ENCODE data around the gene NSL1.

NSL1 gene

GRCh38 chr1:212703991-212704564 lies 87.5 kb downstream of the NSL1 start:
- DNase-seq (ENCODE audit: low spot score) = no peak

- DNase-seq (ENCODE audit: low spot score) = no peak
These were observed 88.9 kb downstream of the NSL1 start for GRCh38 chr1:212702672-212703071.

DNA sequence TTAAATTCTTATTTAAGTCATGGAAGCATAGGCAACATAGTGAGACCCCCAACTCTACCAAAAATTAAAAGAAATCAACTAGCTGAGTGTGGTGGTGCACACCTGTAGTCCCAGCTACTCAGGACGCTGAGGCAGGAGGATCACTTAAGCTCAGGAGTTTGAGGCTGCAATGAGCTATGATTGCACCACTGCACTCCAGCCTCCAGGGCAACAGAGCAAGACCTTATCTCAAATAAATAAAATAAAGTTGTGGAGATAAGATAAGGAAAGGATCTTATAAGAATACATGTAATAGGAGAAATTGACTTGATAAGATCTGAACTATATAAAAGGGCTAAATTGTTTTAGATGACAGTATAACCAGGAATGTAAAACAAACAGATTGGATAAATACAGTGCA lies 89.7 kb downstream of the NSL1 start:
- DNase-seq (ENCODE audit: low spot score) = no peak

GRCh38 chr1:212700892-212701819 lies 90.4 kb downstream of the NSL1 start:
- DNase-seq (ENCODE audit: low spot score) = peak; percentile 38

DNA sequence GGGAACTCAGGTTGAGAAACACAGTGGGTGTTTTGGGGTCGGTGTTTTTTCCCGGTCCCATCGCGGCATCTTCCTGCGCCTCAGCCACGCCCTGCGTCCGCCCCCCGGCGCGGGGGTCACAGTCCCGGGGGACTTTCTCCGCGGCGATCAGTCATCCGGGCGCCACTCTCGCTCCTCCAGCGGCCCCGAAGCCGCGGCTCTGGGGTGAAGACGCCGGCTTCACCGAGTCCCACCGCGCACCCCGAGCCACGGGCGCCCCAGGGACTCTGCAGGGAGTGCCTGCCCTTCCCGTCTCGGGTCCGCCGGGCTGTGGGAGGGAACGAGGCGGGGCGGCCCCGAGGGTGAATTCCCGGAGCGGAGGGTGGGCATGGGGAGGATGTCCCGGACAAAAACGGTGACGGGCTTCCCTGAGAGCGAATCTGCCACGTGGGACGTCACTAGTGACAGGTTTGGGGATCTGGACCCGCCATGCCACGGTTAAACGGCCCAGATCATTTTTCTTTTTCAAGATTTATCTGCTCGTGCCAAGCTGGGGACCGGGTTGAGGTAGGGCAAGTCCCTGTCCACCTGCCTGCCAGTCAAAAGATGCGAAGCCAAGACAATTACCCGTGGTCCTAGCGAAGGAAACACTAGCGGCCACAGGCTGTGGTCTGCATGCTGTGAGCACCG lies 91.2 kb downstream of the NSL1 start:
- DNase-seq (ENCODE audit: low spot score) = no peak

GRCh38 chr1:212699625-212700222 lies 91.9 kb downstream of the NSL1 start, which contains the start of gene BATF3:
BATF3 (minus strand) TSS chr1:212699840; CDS start chr1:212699762, 78 bp downstream.
- DNase-seq (ENCODE audit: low spot score) = peak; percentile 39

DNA sequence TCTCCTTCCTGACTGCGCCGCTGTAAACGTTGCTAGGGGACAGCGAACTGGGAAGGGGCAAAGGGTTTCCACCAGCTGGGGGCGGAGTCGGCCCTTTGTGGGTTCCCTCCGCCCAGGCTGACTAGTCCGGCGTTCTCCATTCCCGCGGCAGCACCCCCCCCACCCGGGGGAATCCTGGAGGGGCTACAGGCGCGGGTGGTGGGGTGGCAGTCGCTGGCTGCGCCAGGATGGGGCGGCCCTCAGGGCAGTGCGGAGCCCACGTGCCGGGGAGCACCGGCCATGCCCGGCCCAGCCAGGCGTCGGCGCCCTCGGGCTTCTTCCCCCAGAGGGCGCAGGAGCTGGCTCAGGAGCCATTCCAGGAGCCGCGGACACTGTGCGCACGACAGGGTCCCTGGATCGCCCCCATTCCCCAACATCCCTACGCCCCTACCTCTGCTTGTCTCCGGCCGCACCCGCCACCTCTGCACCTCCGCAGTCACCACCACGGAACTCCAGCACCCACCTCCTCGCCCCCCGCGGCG lies 92.4 kb downstream of the NSL1 start:
- DNase-seq (ENCODE audit: low spot score) = peak; percentile 62

- DNase-seq (ENCODE audit: low spot score) = no peak
These were observed 93.0 kb downstream of the NSL1 start for GRCh38 chr1:212698467-212699103.

- no peak for DNase-seq (ENCODE audit: low spot score)
These were observed 94.8 kb downstream of the NSL1 start for GRCh38 chr1:212696721-212697331.

DNA sequence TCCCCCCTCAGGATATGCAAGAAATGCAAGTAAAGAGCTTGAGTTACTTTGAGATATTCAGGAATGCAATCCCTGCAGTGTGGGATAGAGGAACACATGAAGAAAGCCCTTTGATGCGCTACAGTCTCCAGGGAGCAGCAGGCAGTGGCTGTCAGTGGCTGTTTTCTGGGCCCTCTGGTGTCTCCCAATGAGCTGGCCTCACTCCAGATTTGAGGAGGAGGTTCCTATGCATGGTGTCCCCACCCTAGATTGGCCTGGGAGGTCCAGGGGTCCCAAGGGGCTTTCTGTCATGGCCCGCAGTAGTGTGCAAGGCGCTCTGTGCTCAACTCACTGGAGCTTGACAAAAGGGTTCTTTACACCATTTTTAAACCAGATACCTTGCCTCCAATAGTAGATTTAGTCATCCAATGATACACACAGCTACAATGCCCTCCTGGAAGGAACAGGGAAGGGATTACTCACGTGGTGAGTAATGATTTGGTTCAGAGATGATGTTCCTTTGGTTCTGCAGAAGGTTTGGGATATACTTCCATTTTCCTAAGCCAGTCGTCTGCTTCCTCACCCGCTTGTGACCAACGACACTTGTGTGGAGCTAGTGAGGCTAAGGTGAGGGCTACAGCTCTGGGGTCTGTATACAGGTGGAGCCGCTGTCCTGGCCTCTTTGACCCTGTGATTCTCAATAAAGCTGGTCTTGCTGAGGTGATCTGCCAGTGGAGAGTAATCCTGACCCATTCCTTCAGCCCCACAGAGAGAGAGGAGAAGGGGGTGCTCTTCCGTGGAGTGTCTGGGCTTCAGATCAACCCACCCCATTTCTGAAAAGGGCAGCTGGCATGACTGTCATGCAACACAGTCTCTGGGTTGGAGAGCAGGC lies 98.6 kb downstream of the NSL1 start:
- no peak for DNase-seq (ENCODE audit: low spot score)

GRCh38 chr1:212691561-212692071 lies 100.0 kb downstream of the NSL1 start:
- DNase-seq (ENCODE audit: low spot score) = no peak

GRCh38 chr1:212690816-212691403 lies 100.7 kb downstream of the NSL1 start:
- DNase-seq (ENCODE audit: low spot score) = no peak

GRCh38 chr1:212689758-212690529 lies 101.6 kb downstream of the NSL1 start:
- DNase-seq (ENCODE audit: low spot score) = no peak

- DNase-seq (ENCODE audit: low spot score) = no peak
These were observed 102.3 kb downstream of the NSL1 start for GRCh38 chr1:212689196-212689725.

- no peak for DNase-seq (ENCODE audit: low spot score)
These were observed 103.1 kb downstream of the NSL1 start for GRCh38 chr1:212688341-212689047.

GRCh38 chr1:212687811-212688210 lies 103.8 kb downstream of the NSL1 start:
- DNase-seq (ENCODE audit: low spot score) = no peak

DNA sequence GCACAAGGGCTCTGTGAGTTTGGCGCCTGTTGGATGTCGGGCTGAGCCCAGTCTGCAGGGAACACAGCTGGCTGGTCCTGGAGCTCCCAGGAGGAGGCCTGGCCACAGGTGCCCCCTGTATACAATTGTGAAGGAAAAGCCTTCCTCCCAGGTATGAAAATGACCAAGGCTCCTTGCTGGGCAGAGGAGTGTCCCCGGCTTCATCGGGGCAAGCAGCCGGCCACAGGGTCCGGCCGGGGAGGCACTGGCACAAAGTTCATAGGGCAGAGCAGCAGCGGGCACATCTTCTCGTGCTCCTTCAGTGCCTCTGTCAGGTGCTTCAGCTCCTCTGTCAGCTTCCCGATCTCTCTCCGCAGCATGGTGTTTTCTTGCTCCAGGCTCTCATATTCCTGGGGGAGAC lies 105.0 kb downstream of the NSL1 start:
- no peak for DNase-seq (ENCODE audit: low spot score)

DNA sequence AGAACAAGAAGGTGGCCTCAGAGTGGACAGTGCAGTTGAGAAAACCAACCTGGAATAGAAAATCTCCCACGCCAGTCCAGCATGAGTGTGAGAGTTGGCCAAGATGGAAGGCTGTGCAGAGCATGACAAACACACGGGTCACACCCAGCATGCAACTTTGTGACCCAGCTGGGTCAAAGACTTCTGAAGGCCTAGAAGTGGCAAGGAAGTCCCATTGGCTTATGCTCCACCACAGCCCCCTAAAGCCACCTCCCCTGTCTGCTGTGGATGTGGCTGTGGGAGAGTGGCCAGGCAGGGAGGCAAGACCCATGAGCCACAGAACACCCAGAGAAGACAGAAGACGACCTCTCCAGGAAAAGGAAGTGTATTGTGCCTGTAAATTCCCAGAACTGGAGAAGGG lies 105.5 kb downstream of the NSL1 start:
- DNase-seq (ENCODE audit: low spot score) = no peak

All from HuH-7 (cell line).